GM21423 (cell line): ENCODE data around the gene FAM240A.

ENCODE experiments used
- ATAC-seq: cut with Tn5 transposase; IDR thresholded peaks from one replicate; pipeline ENCODE4 v1.9.1; 2021; ENCODE audit warnings: mild to moderate bottlenecking, moderate library complexity; ENCODE audit not compliant: unreplicated experiment

FAM240A gene

GRCh38 chr3:46624975-46625490 is 12.7 kb downstream of the FAM240A start:
- ATAC-seq = no peak

GRCh38 chr3:46626039-46626438 is 13.7 kb downstream of the FAM240A start:
- no peak for ATAC-seq

GRCh38 chr3:46627078-46627477 is 14.8 kb downstream of the FAM240A start:
- no peak for ATAC-seq

DNA sequence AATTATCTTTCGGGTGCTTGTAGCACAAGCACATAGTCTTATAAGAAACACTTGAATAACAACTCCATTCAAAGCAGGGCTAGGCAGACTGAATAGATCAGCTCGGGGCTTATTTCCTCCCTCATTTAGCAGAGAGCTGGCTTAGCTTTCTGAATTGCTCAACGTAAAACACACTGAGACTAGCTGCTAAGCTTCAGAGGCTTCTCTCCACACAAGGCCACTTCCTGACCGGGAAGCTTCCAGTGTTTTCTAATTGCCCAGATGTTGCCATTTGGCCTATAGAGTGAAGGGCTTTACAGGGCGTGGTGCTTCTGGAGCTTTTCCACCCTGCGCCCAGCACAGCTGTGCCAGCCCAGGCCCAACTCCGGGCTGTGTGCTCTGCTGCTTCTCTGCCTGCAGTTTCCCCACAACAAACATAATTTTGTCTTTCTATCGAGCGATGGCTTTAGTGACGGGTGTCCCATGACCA is 16.6 kb downstream of the FAM240A start:
- ATAC-seq = no peak

- ATAC-seq = no peak
Observed at GRCh38 chr3:46629551-46630517, 17.5 kb downstream of the FAM240A start.

- ATAC-seq = no peak
Observed at GRCh38 chr3:46632792-46633191, 20.5 kb downstream of the FAM240A start.

DNA sequence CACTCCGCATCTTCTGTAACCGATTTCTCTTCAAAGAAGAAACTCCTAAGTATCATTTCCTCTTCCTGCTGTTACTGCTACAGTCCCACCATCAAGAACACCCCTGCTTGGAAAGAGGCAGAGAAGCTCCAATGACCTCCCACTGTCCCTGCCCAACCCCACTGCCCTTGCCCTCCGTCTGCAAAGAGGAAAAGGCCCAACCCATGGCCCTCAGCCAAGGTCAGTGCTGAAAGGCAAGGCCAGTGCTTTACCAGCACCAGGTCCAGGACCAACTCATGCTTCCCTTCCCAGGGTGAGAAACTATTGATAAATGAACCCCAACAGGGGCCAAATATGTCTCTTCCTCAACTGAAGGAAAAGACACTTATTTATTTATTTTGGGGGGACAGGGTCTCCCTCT is 22.5 kb downstream of the FAM240A start:
- no peak for ATAC-seq

DNA sequence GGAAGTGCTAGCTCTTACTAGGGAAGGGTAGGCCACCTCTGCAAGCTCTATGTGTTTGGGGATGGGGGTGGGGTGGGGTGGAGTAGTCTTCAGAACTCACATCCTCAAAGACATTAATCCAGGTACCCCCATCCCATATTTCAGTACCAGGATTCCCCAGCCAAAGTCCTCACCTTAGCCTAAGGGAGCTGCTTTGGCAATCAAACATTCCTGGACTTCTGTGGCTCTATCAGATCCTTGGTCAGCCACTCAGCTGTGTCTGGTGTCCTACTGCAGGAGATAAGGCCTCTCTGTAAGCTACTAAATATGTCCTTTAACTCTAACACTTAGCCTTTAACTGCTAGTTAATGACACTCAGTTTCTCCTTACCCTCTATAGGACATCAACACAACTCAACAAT is 26.9 kb downstream of the FAM240A start:
- ATAC-seq = no peak

DNA sequence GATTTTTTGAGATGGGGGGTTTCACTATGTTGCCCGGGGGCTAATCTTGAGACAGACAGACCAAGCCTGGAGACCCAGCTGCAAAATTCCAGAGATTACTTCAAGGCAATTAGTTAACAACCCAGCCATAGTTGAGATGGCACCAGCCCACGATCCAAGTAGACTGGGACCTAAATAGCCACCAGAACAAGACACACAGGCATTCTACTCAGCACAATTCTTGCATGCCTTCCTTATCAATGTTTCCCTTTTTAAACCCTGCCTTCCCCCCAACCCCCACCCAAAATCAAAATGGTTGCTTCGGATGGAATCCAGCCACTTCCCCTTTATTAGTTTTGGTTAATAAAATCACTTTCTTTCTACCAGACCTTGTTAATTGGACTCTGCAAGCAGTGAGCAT is 28.6 kb downstream of the FAM240A start:
- ATAC-seq = no peak

DNA sequence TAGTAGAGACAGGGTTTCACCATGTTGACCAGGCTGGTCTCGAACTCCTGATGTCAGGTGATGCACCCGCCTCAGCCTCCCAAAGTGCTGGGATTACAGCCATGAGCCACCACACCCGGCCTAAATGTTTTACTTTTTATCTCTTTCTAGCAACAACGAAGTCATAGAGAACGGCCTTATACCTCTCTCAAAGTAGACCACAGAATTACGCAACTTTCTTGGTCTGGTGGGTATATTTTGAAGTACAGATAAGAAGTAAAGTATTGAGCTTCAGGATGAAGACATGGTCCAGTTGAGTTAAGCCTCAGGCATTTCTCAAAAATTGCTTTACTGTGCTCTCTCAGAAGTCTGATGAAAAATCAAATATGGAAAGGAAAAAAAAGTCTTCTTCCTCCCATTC is 30.6 kb downstream of the FAM240A start:
- no peak for ATAC-seq

GRCh38 chr3:46643701-46644100 is 31.4 kb downstream of the FAM240A start:
- no peak for ATAC-seq

- ATAC-seq = no peak
Observed at GRCh38 chr3:46646700-46647099, 34.4 kb downstream of the FAM240A start.

DNA sequence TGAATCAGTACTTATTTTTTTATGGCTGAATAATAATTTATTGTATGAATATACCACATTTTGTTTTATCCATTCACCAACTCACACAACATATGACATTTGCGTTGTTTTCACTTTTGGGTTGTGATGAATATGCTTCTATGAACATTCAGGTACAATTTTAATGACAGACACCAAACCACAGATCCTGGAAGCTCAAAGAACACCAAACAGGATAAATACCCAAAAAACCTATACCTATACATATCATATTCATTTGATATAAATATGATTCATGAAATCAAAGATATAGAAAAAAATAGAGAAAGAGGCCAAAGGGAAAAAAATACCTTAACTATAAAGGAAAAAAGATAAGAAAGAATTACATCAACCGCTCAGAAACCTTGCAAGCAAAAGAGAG is 35.8 kb downstream of the FAM240A start:
- no peak for ATAC-seq

DNA sequence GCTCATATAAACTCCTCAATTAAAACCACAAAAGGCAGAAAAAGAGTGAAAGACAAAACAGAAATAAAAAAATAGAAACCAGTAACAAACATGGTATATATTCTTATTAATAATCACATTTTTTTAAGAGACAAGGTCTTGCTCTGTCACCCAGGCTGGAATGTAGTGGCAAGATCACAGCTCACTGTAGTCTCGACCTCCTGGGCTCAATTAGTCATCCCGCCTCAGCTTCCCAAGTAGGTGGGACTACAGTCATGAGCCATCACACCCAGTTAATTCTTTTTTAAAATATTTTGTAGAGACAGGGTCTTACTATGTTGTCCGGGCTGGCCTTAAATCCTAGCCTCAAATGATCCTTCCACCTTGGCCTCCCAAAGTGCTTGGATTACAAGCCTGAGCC is 37.1 kb downstream of the FAM240A start:
- no peak for ATAC-seq

DNA sequence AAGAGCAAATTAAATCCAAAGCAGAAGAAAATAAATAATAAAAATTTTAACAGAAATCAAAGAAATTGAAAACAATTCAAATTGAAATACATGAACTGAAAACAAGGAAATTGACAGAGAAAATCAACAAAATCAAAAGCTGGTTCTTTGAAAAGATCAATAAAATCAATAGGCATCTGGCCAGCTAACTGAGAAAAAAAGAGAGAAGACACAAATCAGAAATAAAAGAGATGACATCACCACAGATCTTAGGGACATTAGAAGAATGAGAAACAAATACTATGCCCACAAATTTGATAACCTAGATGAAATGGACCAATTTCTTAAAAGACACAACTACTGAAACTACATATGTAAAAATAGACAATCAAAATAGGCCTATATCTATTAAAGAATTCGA is 38.8 kb downstream of the FAM240A start:
- ATAC-seq = no peak

DNA sequence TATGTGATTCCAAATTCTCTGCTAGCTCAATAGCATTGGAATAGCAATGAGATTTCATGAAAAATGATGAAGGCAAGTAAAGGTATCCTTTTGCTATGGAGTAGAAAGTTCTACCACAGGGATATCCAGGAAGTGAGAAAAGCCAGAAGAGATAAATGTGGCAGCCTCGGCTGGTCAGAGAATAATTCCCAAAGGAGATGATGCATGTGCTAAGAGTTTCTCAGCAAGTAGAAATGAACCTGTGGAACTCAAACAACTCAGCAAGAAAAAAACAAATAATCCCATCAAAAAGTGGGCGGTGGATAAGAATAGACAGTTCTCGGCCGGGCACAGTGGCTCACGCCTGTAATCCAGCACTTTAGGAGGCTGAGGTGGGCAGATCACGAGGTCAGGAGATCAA is 42.9 kb downstream of the FAM240A start:
- ATAC-seq = no peak

- ATAC-seq = no peak
Observed at GRCh38 chr3:46656778-46657556, 44.6 kb downstream of the FAM240A start.

DNA sequence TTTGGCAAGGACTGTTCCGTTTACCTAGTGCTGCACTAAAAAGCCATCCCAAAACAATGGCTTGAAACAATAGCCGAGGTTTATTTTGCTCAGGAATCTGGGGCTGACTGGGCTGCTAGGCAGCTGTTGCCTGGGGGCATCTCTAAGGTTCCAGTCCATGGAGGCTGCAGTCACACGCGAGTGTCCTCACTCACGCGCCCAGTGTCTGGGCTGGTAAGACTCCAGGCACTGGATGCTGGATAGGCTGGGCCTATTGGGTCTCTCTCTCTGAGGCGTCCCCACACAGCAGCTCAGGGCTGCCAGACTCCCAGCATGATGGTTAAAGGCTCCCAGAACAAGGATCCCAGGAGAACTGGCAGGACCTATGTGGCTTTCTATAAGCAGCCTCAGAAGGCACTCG is 47.0 kb downstream of the FAM240A start:
- no peak for ATAC-seq

GRCh38 chr3:46660003-46660402 is 47.7 kb downstream of the FAM240A start:
- no peak for ATAC-seq

DNA sequence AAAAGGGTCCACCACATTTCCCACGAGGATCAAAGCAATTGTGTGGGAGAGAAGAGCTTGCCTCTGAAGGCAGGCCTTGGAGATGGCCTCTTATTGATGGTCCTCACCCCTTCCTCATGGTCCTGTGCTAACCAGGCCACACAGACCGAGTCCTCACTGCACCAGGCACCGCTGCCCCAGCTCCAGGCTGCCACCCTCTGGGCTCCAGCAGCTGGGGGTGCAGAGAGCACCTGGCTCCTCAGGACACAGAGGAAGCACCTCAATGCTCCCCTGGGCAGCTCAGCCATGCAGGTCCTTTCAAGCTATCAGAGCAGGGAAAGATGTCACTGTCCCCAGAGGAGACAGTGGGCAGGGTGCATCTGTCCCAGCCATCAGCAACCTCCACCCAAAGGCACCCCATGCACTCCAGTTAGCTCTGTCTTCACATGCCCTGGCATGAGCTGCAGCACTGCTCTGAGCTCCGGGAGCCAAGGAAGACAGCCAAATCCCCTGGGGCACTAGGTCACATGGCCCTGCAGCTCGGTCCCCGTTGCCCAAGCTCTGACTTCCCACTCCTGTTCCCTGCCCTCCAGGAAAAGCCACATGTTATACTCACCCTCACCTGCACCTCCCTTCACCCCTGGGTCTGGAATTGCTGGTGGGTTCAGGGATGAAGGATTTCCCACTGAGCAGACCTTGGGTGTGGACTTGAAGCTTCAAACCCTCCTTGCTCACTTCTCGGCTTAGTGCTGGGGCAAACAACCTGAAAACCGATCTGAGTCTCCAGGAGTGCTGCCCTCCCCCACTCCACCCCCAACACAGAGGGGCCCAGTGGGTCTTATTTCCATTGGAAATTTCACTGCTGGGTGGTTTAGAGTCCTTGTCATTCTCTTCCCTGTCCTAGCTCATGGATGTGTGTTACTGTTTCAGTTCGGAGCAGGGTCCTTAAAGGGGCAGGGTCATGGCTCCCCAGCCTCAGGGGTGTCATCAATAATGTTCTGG is 48.5 kb downstream of the FAM240A start:
- ATAC-seq = no peak
